ENCODE data around the gene R3HDM1.

GRCh38 chr2:135768863-135769262, 237.6 kb downstream of the R3HDM1 start:
- no peak for TF ChIP-seq CTCF (IDR thresholded peaks at IDR 0.05)
- no peak for TF ChIP-seq SIN3A (IDR thresholded peaks at IDR 0.05; ENCODE audit: borderline replicate concordance, insufficient read depth, low read depth, low read length)
- TF ChIP-seq REST (IDR thresholded peaks at IDR 0.05; ENCODE audit: insufficient read depth in 1 of 2, low read depth in 2 of 2, low read length in 1 of 2): no peak
- TF ChIP-seq TCF7L2 (IDR thresholded peaks at IDR 0.05; ENCODE audit: low read depth, low read length): no peak
- TF ChIP-seq POLR2AphosphoS5 (IDR thresholded peaks at IDR 0.05; ENCODE audit: low read depth, low read length): no peak

Data from Panc1 (cell line).